Fibroblast of lung (primary cell): Measurements from ENCODE around the gene ATP11A.

ENCODE experiments used
- EZH2 ChIP-seq: IDR thresholded peaks from 2 replicates; pipeline ENCODE4 v1.5.1; 2012; ENCODE audit warnings: low read length, control low read depth, mild to moderate bottlenecking; ENCODE audit errors: missing control alignments
- TF ChIP-seq, protein P1 (sequence below), 2 donors: IDR thresholded peaks in 1 of 2; conservative IDR thresholded peaks in 1 of 2; 1 replicate in 1 of 2; 2 replicates in 1 of 2; pipeline ENCODE4 v1.5.1; 2011 to 2012; ENCODE audit warnings: low read length in 2 of 2, control low read depth in 1 of 2, inconsistent platforms in 1 of 2, low read depth in 1 of 2, mild to moderate bottlenecking in 1 of 2

DNA sequence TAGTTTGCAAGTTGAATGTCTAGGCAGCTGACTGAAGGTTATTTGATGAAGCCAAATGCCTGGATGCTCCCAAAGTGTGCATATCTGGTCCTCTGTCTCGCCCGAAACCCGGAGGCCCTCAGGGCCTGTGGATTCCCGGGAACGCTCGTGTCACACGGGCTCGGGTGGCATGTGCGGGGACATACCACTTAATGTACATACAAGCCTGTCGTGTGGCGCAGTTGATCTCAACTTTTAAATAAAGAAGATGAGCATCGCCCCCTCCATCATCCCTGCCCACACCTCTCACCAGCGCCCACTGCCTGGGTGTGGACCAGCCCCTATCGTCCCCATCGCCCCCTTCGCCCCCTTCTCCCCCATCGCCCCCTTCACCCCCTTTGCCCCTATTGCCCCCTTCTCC is 33.9 kb downstream of the ATP11A start:
- TF ChIP-seq, protein P1, sequence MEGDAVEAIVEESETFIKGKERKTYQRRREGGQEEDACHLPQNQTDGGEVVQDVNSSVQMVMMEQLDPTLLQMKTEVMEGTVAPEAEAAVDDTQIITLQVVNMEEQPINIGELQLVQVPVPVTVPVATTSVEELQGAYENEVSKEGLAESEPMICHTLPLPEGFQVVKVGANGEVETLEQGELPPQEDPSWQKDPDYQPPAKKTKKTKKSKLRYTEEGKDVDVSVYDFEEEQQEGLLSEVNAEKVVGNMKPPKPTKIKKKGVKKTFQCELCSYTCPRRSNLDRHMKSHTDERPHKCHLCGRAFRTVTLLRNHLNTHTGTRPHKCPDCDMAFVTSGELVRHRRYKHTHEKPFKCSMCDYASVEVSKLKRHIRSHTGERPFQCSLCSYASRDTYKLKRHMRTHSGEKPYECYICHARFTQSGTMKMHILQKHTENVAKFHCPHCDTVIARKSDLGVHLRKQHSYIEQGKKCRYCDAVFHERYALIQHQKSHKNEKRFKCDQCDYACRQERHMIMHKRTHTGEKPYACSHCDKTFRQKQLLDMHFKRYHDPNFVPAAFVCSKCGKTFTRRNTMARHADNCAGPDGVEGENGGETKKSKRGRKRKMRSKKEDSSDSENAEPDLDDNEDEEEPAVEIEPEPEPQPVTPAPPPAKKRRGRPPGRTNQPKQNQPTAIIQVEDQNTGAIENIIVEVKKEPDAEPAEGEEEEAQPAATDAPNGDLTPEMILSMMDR (conservative IDR thresholded peaks at IDR 0.05 in 1 of 2, IDR thresholded peaks at IDR 0.05 in 1 of 2; ENCODE audit: low read depth in 1 of 2, low read length in 2 of 2) = no peak
- TF ChIP-seq EZH2 = no peak
